Measurements from ENCODE around the gene MRC1.

Gene MRC1

DNA sequence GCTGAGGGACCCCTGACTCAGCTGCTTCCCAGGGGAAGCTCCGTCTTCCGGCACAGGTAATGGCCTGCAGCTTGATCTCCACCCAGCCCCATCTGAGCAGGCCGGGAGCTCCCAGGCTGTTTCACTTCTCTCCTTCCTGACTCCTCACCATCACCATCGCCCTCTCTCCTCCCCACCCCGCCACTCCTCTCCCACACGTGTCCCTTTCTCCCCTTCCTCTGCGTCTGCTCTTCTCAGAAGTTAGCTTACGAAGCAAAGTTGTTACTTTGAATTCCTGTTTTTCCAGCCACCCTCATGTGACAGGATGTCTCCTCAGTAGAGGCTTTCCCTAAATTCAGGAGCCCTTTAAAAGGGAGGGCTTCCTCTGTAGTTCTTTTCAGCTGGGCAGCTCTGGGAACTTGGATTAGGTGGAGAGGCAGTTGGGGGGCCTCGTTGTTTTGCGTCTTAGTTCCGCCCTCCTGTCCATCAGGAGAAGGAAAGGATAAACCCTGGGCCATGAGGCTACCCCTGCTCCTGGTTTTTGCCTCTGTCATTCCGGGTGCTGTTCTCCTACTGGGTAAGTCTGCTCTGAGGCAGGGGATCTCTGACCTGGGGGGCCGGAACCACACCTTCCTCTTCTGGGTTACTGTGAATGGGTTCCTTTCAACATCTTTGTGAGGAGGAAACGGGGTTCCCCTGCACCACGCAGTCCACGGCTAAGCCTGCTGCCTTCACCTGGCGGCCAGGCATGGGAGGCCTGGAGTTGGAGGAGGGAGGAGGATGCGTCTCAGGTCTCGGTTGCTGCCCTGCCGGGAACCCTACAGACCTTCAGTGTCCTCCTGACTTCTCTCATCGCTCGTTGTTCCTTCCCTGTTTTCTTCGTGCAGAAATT lies at the start of gene MRC1:
Gene MRC1 (plus strand): TSS at position 378 of the 871 bp plus-strand sequence. CDS start 118 bp downstream, at position 496.
- no peak for DNase-seq

DNA sequence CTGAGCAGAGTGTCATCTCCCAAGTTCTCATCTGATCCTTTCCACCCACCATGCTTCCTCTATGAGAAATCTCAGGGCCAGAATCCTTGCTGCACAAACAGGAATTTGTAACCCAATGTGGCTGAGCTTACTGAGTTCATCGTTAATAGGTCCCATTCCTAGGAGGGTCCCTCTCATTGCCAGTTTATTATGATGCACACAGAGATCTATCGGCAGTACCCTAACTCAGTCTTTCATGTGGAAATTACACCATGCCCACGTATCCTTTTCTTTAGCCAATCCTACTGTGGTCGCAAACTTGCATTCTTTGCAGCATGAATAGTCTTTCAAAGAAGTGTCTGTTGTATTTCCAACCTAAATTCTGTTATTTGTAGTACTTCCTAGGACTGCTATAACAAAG lies 45.0 kb upstream of the MRC1 start:
- DNase-seq, result no peak

DNA sequence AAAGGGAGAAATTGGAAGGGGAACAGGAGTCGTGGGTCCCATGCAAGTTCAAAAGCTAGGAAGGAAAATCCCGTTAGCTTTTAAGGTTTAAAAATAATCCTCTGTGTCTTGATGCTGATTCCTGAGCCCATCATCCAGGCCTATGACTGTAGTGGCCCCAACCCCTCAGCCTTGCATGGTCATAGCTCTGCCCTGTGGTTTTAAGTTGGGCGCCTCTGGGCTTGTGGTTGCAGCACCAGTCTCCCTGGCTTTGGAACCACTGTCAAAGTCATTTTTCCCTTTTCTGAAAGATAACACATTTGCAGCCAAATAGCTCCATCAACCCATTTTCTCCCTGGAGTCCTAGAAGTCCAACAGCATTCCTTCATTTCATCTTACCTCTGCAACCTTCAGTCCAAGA lies 43.5 kb upstream of the MRC1 start:
- DNase-seq, result no peak

DNA sequence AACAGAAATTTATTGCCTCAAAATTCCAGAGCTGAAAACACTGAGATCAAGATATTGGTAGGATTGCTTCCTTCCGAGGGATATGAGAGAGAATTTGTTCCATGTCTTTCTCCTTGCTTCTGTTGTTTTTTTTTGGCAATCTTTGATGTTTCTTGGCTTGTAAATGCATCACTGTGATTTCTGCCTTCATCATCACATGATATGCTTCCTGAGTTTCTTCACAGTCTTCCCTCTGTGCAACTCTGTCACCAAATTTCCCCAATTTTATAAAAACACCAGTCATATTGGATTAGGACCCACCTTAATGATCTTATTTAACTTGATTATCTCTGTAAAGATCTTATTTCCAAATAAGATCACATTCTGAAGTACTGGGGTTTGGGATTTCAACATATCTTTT lies 42.4 kb upstream of the MRC1 start:
- DNase-seq, result no peak

DNA sequence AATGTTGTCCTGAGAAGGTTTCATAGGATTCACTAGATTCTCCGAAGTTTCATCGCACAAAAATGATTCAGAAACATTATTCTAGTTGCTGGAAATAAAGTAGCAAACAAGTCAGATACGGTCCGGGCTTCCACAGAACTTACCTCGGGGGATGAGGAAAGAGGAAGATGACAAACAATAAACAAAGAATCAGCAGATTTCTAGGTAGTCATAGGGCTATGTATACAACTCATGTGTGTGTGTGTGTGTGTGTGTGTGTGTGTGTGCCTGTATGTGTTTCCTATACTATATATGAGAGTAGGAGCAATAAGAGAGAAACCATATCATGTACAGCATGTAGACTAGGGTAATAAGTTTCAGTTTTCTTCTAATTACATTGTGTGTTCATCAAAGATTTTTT lies 40.7 kb upstream of the MRC1 start:
- no peak for DNase-seq

DNA sequence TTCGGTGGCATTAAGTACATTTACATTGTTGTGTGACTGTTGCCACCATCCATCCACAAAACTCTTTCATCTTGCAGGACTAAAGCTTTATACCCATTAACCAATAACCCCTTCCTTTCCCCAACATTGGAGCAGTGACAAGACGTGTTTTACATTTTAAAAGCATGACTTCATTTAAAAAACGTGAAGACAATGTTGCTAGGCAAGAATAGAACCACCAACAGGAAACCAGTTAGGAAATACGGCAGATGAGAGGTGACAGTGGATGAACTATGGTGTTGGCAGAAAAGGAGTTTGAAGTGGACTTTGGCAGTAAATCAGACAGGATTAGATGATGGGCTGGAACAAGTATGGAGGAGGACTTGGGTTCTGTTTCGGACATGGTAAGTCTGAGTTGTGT lies 40.2 kb upstream of the MRC1 start:
- DNase-seq, result no peak

DNA sequence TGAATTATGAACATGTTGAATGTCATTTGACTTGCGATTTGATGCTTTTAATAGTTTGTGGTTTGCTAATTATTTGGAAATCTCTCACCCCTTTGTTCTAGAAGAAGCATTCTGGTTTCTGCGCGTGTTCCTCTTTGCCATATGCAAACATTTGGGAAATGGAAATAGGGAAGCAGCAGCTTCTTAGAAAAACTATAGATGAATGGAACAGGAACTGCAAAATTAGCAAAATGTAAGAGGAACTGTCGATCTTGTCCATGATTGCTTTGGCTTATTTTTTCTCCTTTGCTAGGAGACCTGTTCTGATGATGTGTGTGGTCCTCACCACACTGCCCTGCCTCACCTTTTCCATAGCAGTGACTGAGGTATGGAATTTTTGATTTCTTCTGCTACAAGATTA lies 38.1 kb upstream of the MRC1 start:
- DNase-seq, result no peak

DNA sequence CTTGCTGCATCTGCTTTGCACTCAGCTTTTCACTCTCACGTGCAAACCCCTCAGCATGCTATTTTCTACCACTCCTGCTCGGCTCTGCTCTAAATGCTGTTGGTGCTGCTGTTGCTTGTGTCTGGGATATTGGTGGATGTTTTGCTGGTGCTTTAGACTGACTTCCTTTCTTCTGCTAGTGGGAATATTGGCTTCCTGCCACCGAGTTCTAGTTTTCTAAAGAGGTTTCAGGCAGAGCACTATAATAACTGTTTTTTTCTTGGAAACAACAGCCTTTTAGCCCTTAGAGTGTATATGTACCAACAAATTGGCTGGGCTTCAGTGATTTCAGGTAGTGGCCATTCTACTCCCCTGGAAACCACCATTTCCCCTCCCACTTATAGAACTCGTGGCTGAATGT lies 29.4 kb upstream of the MRC1 start:
- no peak for DNase-seq

DNA sequence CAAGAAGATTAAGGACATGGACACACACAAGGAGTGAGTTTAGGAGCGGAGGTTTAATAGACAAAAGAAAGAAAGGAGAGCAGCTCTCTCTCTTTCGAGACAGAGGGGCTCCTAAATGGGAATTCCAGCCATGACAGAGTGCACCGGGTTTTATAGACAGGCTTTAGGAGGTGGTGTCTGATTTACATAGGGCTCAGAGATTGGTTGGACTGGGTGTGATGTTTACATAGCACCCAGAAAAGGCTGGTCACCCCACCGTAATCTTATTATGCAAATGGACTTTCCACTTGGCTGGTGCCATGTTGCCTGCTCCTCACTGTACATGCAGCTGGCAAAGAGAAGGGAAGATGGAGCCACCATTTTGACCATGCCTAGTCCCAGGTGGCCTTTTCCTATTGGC lies 28.4 kb upstream of the MRC1 start:
- peak; percentile 30 to 52 for DNase-seq

DNA sequence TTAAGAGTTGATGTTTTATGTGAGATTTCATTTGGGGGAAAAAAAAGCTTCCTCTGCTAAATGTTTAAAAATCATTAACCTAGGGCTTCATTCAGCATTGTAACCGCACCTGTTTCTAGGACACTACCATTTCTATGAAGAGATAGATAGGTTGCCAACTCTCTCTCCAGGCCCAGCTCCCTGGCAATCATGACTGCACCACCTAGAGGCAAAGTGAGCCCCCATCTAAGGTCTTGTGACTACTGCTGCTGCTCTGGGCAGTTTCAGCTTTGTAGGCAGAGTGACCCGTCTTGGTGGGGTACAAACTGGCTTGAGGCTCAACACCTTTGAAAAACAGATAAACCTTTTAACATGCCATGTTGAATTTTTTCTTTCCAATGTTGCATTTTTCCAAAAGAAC lies 27.3 kb upstream of the MRC1 start:
- no peak for DNase-seq

DNA sequence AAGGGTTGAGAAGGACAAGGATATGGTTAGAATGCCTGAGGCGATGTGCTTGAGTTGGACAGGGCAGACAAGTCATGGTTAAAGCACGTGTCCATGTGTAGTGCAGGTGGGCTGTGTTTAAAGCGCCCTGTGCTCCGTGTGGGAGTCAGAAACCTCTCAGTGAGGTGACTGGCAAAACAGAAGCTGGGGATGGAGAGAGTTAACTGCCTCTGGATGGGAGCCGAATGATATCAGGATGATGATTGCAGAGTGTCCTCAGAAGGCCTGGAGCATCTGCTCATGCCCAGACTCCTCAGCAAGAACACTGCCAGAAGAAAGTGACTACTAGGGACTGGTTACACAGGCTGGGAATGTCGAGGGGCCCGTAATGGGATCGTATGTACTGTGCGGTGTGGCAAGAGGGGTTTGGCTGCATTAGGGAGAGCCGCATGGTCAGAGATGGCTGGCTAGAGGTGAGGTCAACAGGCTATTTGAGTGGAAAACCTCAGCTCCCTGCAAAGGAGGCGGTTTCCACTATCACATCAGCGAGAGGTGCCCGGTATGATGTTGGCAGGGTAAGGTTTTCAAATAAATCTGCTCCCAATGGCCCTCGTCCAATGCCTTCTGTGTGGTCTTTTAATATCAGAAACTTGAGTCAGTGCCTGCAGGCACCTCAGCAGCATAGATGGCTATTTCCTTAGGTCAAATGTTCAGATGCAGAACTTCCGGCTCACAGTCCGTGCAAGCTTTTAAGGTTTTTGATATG lies 26.1 kb upstream of the MRC1 start:
- no peak for DNase-seq

DNA sequence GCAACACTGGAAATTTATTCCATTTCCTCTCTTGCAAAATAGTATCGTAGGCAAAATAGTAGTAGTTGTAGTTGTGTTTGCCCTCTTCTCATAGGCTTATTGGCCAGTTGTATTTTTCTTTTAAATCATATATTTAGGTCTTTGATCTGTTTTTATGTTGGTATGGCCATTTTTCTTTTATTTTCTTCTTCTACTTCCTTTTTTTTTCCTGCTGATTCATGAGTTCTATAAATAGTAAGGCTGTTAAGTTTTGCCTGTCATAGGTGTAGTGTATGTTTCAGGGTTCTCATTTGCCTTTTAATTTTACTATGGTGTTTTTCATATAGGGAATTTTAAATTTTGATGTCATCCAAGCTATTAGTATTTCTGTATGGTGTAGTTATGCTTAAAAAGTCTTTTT lies 25.4 kb upstream of the MRC1 start:
- no peak for DNase-seq

DNA sequence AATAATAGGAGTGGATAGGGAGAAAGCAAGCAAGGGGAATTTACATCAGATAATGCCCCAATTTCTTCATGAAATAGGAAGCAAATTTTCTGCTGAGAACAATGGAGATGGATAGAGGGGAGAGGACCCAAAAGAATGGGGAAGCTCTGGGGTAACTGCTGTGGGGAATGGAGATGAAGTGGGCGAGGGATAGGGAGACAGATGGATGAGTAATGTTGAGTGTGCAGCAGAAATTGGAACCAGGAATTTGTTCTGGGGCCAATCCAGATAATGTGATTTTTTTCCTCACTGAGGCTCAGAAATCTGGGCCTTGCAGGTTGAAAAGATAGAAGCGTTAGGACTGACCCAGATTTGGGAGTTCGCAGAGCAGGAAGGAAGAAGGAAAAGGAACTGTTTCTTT lies 24.5 kb upstream of the MRC1 start:
- no peak for DNase-seq

DNA sequence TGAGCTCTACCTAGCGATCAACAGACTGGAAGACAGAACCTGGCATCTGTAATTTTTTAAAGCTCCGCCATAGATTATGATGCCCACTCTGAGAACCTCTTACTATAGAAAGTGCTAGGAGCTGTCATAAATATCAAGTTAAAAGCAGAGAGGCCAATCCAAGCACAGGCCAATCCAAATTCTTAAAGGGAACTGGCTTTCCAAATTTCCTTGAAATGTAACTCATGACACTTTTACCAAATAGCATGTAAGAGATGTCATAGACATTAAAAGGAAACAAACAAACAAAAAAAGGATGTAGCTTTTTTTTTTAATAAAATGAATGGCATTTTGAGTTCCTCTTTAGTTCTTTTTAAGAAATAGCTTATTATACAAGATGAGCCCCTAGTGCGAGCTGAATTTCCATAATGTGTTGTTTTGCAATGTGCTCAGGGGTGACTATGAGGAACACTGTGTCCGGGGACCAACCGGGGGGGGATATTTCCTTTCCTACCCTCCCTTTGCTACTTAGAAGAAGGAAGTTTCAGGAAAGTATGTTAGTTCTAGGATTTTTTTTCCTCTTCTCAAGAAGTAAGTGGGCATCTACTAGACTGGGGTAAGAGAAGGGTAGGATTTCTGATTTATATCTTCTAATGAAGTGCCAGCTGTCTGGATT lies 23.7 kb upstream of the MRC1 start:
- DNase-seq, result no peak

DNA sequence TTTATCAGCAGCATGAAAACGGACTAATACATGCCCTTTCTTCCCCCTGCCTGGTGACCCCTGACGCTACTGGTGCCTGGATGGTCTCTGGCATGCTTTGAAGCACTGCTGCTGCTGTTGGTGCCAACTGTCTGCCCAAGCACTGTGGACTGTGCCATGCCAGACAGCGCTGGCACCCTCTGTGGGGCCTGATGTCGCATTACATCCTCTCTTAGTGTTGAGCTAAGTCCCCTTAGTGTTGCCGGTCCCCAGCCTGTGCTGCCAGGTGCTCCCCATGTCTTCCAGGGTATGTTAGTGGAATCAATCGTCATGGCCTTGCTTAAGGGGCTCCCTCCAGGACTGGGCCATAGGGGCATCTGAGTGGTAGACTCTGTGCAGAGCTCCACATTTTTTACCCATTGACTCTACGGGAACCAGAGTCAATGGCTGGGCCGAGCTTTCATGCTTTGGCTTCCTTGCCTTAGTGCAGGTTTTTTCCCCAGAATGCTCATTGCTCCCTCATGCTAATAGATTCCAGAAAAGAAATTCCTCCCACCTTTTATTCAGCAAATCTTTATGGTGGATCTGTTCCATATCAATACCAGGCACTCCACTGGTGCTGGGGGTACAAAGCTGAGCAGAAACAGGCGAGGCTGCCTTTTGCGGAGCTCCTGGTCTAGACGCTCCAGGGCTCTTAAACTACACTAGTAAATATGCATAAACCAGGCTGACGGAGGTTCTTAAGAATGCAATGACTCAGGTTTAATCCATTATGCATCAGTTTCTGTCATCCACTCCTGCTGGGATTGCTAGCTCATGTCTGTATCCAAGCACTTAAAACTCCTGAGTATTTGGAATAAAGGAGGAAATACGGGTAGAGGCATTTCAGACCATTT lies 21.8 kb upstream of the MRC1 start:
- no peak for DNase-seq

DNA sequence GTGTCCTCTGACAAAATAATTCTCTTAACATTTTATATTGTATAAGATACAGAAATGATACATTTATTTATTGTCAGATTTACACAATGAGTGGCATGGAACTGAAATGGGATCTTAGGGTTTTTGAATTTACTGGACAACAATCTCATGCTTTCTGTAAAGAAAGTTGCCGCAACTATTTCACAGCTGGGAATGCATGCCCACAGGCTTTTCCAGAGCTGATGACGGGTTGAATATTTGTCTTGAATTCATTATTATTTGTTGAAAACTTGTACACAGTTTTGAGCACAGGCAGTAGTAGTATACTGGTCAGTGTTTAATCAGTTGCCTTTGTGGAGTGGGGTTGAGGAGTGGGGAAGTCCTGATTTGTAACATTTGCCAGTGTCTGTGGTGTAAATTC lies 20.5 kb upstream of the MRC1 start:
- no peak for DNase-seq

DNA sequence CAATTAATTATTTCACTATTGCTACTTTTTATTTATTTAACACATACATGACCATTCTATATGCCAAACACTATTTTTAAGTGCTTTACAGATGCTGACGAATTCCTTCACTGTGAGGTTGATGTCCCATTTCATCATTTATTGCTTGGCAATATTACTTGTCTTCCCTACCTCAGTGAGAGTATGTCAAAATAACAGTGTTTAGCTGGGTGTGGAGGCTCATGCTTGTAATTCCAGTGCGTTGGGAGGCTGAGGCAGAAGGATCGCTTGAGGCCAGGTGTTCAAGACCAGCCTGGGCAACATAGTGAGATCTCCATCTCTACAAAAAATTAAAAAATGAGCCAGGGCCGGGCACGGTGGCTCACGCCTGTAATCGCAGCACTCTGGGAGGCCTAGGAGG lies 19.8 kb upstream of the MRC1 start:
- no peak for DNase-seq

DNA sequence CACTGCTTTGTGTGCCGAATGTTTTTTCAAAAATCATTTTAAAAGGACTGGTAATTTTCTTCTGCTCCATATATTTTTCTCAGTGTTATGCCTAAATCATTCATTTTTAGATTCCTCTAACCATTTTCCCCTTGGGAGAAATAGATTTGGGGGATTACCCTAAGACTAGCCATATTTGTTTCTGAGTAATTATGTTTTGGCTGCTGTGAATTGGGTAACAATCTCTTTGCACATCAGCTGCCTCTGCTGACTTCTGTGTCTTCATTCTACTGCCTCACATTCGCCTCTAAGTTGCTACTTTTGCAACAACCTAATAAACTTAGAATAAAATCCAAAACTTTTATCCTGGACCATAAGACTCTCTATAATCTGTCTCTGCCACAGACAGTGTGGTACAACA lies 18.5 kb upstream of the MRC1 start:
- DNase-seq, result no peak

DNA sequence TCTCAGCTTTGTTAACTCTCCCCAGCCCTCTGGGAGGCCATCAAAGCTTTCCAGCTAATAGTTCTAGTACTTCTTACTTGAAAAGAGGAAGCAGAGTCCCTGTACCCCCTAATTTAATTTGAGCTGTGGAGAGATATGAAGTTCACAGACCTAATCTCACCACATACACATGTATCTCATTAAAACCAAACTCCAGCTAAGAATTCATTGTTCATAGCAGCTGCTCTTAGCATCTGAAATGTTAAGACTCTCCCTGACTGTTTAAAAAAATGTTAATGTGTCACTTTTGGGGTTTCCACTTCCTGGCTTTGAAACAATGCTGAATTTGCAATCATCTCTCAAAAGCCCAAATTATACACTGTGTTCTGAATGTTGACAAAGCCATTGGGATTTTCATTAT lies 16.2 kb upstream of the MRC1 start:
- no peak for DNase-seq

DNA sequence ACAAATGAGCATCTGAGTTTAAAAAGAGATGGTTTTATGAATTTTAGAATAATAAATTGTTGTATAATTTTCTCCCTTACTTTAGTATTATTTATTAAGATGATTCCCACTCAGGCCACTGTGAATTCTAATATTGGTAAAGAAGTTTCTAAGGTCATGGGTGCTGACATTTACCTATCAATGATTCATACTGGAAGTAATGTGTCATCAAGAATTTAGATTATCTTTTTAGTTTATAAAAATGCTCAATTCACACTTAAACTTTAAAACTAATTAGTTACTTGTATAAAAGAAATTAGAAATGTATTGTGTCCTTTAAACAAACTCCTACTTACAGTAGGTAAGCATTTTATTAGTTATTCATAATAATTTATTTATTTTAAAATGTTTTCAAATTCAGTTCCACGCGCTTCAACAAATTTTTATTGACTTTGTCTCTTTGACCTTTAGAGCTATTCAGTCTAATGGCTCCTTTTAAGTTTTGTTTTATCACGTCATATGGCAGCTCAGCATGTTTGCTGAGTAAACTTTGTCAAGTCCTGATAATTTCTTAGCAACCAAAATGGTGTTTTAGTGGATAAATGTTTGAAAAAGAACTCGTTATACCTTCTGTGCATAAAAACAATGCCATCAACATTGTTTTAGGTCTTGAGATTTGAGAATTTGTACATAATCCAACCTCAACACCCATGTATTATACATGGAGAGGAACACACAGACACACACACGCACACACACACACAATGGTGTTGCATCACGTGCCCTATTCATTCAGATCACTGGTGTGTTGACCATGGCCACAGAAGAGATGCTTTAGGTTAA lies 15.1 kb upstream of the MRC1 start:
- no peak for DNase-seq

DNA sequence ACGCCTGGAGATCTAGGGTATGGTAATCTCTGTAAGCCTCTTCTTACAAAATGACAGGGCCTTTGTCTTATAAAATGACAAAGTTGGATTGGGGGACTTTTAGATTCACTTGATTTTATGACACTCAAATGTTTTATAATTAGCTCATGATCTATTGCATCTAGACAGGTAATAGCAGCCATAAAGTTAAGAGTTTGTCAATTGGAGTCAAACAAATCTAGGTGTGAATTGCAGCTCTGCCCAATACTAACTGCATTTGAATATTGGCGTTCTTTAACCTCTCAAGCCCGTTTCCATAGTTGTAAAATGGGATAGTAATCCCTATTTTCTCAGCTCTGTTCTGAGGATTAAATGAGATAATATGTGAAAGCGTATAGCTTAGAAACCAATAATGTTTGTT lies 14.1 kb upstream of the MRC1 start:
- no peak for DNase-seq
